Activated CD4-positive, CD25-positive, alpha-beta regulatory T cell (primary cell): ENCODE data around the gene NHLRC4.

Experiments
- DNase-seq, 4 experiments: peaks; one replicate each; lab custom pipeline; 2025; lab: John Stamatoyannopoulos, UW

The NHLRC4 gene

GRCh38 chr16:582614-583331, 16.0 kb downstream of the NHLRC4 start:
- DNase-seq: no peak

DNA sequence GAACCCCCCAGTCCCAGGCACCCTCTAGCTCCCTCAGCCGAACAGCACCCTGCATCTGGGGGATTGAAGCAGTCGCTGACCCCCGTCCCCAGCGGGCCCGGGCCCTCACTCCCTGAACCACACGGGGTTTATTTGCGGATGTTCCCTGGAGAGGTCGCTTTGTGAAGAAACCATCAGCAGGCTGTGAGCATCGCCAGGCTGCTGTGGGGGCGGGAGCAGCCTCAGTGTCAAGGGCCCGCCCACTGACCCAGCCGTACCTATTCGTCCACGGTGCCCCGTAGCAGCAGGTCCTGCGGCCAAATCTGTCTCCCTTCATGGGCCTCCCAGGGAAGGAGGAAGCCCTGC, 16.6 kb downstream of the NHLRC4 start:
- DNase-seq: no peak

DNA sequence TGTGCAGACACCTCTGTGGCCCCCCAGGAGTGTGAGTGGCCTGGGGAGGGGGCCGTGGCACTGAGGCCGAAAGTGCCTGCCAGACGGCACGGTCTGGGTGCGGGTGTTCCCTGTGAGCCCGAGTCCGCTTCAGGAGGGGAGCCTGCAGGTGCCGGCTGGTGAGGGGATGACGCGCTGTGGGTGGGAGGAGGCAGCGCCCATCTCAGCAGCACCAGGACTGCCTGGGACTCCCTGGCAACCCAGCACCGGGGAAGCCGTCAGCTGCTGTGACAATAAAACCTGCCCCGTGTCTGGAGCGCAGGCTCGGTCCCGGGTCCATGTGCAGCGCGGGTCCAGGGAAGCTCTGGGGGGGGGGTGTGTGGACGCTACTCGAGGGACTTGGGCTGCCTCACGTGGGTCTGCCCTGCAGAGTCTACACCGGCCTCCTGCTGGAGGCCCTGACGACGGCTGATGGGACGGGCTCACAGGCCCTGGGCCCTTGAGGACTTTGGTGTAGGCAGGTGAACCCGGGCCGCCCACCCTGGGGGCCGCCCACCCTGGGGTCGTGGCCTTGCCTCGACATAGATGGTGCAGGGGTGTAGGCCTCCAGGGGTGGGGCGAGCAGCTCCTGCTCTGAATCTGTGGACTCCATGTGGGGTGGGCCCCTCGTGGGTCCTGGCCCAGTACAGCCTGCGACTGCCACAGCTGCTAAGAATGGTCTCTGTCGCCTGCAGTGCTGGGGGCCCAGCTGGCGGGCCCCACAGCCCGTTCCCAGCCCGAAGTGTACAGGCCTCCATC, 17.2 kb downstream of the NHLRC4 start:
- no peak for DNase-seq

- no peak for DNase-seq
These were observed 18.5 kb downstream of the NHLRC4 start for GRCh38 chr16:585351-585750.

- no peak for DNase-seq
These were observed 19.3 kb downstream of the NHLRC4 start for GRCh38 chr16:586047-586644.

DNA sequence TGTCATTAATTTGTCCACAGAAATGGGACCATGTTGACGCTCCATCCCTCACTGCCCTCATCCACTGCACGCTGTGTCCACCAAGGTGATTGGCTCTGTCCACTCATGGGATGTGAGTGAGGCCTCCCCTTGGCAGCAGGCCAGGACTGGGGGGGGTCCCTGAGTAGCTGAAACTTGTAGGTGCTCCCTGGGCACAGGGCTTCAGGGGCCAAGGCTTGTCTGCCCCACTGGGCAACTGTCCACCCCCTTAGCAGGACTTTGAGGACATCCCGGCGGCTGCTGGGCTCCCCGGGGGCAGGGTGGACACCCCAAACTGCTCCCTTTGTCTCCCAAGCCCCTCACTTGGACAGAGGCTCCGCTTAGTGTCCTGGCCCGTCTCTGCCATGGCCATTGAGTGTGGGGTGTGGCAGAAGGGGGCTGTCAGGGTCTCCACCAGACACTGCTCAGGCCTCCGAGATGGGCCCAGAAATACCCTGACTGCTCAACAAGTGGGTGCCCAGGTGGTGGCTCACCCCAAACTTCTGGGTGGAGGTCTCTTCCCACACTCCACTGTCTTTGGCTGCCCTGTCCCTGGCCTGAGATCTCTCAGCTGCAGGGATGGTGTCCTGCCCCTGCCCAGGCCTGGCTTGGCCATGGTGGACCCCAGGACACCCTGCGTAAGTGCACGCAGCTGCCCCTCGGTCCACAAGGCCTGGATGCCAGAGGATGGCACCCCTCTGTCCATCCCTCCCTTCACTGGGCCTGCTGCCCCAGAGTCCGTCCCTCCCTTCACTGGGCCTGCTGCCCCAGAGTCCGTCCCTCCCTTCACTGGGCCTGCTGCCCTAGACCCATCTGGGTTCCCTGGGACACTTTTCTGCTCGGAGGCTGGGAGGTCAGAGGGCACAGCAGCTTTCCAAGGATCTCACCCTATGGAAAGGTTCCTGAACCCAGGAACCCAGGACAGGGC, 20.1 kb downstream of the NHLRC4 start:
- DNase-seq: no peak

- peak in 3 of 4 experiments; percentile 47 to 53 (median 48) for DNase-seq
These were observed 21.8 kb downstream of the NHLRC4 start for GRCh38 chr16:588639-588888.

DNA sequence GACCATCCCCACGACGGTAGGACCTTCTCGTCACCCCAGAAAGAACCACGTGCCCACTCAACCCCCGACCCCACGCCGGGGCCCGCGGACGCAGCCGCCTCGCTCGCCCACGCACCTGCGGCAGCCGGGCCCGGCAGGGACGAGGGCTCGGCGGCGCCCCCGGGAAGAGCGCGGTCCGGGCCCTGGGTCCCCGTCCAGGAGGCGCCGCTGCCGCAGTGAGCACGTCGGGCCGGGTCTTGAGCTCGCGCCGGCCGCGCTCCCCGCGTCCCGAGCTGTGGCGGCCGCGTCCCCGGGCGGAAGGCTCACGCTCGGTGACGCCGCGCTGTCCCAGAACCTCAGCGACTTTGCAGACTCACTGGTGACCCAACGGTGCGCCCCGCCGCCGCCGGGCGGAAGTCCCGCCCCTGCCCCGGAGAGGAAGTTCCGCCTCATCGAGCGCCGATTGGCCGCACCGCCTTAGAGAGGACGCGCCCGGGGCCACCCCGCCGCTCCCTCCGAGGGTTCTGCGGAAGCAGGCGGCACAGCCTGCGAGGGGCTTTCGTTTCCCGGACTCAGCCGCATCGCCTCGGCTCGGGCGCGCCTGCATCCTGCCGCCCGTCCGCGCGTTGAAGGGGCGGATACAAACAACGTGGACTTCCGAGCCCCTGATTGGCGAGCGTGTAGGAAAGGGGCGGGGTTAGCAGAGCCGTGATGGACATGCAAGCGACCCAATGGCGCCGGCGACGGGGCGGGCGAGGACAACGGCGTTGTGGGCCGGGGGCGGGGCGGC, 22.3 kb downstream of the NHLRC4 start:
- DNase-seq: peak; percentile 95 to 99 (median 97)

DNA sequence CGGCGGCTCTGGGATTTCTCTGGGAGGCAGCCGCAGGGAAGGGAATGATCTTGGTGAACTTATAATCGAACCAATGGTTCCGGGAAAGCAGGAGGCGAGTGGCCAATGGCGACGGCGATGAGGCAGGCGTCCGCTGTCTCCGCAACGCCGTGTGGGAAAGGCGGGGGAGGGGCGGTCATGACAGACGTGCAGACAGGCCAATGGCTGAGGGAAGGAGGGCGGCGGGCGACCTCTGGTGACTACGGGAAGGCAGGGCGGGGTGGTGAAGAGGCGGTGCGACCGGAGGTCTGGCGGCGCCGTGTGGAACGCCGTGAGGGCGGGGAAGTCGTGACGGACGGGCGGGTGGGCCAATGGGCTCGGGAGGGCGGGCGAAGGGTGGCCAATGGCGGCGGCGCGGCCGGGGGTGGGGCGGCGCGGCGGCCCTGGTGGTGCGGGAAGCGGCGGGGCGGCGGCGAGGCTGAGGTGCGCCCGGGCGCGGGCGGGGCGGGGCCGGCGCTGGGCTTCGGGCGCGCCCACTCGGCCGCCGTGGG, 22.9 kb downstream of the NHLRC4 start, which contains the start of gene RAB40C:
Gene RAB40C (plus strand): TSS at position 409 of the 530 bp plus-strand sequence. CDS start 226 bp downstream, outside the sequence.
- peak; percentile 98 to 99 (median 98) for DNase-seq

DNA sequence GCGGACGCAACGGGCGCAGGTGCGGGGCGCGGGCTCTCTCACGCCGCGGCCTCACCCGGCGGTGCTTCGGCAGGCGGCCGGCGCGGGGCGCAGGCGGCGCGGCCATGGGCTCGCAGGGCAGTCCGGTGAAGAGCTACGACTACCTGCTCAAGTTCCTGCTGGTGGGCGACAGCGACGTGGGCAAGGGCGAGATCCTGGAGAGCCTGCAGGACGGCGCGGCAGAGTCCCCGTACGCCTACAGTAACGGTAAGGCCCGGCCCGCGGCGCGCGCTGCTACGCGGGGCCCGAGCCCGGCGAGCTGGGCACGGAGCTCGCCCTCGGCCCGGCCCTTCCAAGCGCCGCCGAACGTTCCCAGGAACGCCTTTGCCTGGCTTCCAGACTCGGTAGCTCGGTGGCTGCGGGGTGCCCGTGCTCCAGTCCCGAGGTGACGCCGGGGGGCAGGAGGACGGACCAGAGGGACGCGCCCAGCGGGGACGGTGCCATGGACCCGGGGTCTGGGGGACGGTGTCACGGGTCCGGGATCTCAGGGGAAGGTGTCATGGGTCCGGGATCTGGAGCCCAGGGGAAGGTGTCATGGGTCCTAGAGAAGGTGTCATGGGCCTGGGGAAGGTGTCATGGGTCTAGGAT, 23.5 kb downstream of the NHLRC4 start:
- peak in 1 of 4 experiments; percentile 43 for DNase-seq

GRCh38 chr16:590815-591200, 24.0 kb downstream of the NHLRC4 start:
- DNase-seq: no peak

DNA sequence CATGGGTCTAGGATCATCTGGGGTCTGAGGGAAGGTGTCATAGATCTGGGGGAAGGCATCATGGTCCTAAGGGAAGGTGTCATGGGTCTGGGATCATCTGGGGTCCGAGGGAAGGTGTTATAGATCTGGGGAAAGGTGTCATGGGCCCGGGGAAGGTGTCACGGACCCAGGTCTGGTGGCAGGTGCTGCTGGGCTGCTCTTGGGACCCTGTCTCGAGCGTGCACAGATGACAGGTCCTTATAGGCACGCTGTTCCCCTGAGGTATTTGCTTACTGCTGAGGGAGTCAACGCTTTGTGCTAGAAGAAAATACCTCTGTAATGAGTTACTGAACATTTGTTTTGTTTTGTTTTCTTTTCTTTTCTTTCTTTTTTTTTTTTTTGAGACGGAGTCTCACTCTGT, 24.4 kb downstream of the NHLRC4 start:
- DNase-seq: no peak

DNA sequence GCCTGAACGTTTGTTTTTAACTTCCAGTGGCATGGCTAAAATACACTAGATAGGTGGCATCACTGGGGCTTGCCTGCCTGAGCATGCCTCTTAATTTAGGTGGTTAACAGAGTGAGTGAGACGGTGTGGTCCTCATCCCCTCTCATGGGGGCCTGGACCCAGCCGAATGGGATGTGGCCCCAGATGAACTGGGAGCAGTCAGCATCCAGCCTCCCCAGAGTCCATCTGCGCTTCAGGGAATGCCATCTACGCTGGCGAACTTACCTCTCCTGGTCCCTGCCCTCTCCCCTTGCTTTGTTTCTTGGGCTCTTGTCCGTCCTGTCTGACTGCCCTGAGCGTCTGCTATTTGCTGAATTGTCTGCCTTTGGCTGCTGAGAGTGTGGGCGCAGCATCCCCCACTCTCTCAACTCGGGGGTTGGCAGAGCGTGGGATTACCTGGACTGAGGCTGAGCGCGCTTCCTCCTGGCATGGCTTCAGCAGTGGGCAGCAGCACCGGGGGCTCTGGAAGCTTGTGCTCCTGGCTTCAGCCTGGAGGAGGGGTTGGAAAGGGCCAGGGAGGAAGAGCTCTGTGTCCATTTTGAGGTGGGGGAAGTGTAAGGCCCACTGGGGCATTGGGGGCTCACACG, 25.2 kb downstream of the NHLRC4 start:
- DNase-seq: no peak

DNA sequence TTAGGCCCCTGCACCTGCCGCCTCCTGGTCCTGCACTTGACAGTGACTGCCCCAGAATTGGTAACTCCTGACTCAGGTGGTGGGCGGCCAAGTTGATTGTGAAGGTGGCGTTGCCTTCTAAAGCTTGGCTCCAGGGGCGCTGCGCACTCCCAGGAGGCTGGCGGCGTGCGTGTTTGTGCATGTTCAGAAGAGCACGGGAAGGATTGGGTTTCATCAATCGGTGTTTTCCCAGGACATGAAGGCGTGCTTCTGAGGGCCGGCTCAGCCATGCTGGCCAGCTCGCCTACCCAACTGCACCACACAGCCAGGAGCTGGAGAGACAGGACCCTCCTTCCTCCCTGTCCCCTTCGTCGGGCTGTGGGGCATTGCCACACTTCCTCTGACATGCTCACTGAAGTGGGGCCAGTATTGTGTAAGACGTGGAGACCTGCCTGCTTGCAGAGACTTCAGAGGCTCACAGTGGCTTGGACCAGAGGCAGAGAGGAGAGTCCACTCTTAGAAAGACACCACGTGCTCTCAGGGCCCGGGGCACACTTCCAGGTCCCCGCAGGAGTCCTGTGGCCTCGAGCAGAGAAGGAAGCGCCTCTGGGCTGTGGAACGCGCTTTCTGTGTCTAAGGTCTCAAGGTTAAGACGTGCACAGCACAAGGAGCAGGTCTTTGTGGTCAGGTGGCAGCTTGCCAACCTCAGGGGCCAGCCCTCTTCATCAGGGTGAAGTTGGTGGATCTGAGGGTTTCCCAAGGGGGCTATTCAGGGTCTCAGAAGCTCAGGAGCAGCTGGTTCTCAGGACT, 25.9 kb downstream of the NHLRC4 start:
- no peak for DNase-seq

DNA sequence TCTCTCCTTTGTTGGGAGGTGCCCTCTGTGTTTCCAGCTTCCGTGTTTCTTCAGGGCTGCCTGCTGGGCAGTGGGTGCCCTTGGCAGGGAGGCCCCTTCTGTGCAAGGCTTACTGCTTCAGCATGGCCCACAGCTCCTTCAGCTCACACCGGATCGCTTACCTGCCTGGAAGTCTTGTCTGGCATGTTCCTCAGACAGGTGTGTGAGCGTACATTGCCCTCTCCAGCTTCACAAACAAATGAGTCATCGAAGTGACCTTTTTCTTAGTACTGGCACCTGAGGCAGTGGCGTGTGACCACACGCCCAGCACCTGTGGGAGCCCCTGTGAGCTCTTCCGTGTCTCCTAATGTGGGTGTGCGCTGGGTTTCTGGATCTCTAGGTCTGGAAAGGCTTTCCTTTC, 26.6 kb downstream of the NHLRC4 start:
- DNase-seq: no peak

GRCh38 chr16:593807-594206, 27.0 kb downstream of the NHLRC4 start:
- DNase-seq: no peak

GRCh38 chr16:595094-595528, 28.3 kb downstream of the NHLRC4 start:
- no peak for DNase-seq

- DNase-seq: no peak
These were observed 29.3 kb downstream of the NHLRC4 start for GRCh38 chr16:595942-596735.

- DNase-seq: no peak
These were observed 29.9 kb downstream of the NHLRC4 start for GRCh38 chr16:596736-597060.
